Hepatocyte (in vitro differentiated cells): Measurements from ENCODE around the gene SLC7A9. TPM values are rescaled to one million over a fixed set of nuclear protein-coding genes. Genes with fewer than 3 reads are reported as not detected.
"Not testable (repeated sequence)": the region's sequence is repeated elsewhere in the genome, so short reads cannot be mapped to it uniquely, and the experiment has no call there.

Experiments
- DNase-seq: peaks from one replicate; pipeline ENCODE4 v3.0.0-alpha.2; 2016; ENCODE audit warnings: low spot score
- H2AFZ ChIP-seq: fragments of 200-600 bp; sonication (generic); 2 replicates; pipeline ENCODE4 v1.6.0; 2016; ENCODE audit warnings: antibody characterized with exemption, mild to moderate bottlenecking
- H3K27ac ChIP-seq: fragments of 200-600 bp; sonication (generic); 2 replicates; pipeline ENCODE4 v1.5.1; 2016; ENCODE audit warnings: mild to moderate bottlenecking
- H3K27me3 ChIP-seq: fragments of 200-600 bp; sonication (generic); 2 replicates; pipeline ENCODE4 v1.6.1; 2016
- H3K36me3 ChIP-seq: fragments of 200-600 bp; sonication (generic); replicated peaks from 2 replicates; pipeline ENCODE4 v1.5.1; 2016; ENCODE audit warnings: low read depth; ENCODE audit not compliant: insufficient read depth
- H3K4me1 ChIP-seq: fragments of 200-600 bp; sonication (generic); 2 replicates; pipeline ENCODE4 v1.5.1; 2016; ENCODE audit warnings: mild to moderate bottlenecking, moderate library complexity; ENCODE audit not compliant: insufficient read depth
- H3K4me2 ChIP-seq: fragments of 200-600 bp; sonication (generic); 2 replicates; pipeline ENCODE4 v1.6.0; 2016
- H3K4me3 ChIP-seq: fragments of 200-600 bp; sonication (generic); 2 replicates; pipeline ENCODE4 v1.5.1; 2016; ENCODE audit warnings: mild to moderate bottlenecking
- H3K79me2 ChIP-seq: fragments of 200-600 bp; sonication (generic); 2 replicates; pipeline ENCODE4 v1.6.0; 2017; ENCODE audit warnings: mild to moderate bottlenecking
- H3K9me2 ChIP-seq: fragments of 200-600 bp; sonication (generic); replicated peaks from 2 replicates; pipeline ENCODE4 v1.6.0; 2017; ENCODE audit warnings: mild to moderate bottlenecking; ENCODE audit not compliant: insufficient read depth
- H3K9me3 ChIP-seq: fragments of 200-600 bp; sonication (generic); 2 replicates; pipeline ENCODE4 v1.5.1; 2016; ENCODE audit warnings: low read depth, mild to moderate bottlenecking
- H4K20me1 ChIP-seq: fragments of 200-600 bp; sonication (generic); 2 replicates; pipeline ENCODE4 v1.6.0; 2016; ENCODE audit warnings: mild to moderate bottlenecking; ENCODE audit not compliant: insufficient read depth, poor library complexity, severe bottlenecking
- EZH2 ChIP-seq: fragments of 200-600 bp; sonication (generic); IDR thresholded peaks from 2 replicates; pipeline ENCODE4 v1.6.1; 2016; ENCODE audit warnings: antibody characterized with exemption, mild to moderate bottlenecking, borderline replicate concordance
- EZH2phosphoT487 ChIP-seq: fragments of 200-600 bp; sonication (generic); IDR thresholded peaks from one replicate; pipeline ENCODE4 v1.6.1; 2018; ENCODE audit warnings: antibody characterized with exemption, mild to moderate bottlenecking, low read depth, moderate library complexity; ENCODE audit not compliant: unreplicated experiment, severe bottlenecking
- WGBS: methylation state at CpG from one replicate; pipeline ENCODE4 v1.1.6; 2016; ENCODE audit warnings: low lambda C conversion rate; ENCODE audit errors: missing lambda C conversion rate; 5-methylcytosine and 5-hydroxymethylcytosine counted together
- polyA plus RNA-seq: library from polyadenylated mRNA; unstranded; fragments of >200 nt; fragmentation: Nextera tagmentation; extraction: Ambion mirVana; gene quantifications from 2 replicates; pipeline ENCODE4 v1.2.1, GENCODE V29; 2016
- total RNA-seq: library from RNA; depleted of rRNA; stranded (reverse); fragments of >200 nt; gene quantifications from 2 replicates; pipeline ENCODE4 v1.2.3, GENCODE V29; 2014
- TF ChIP-seq, protein P1 (sequence below): fragments of 200-600 bp; sonication (generic); IDR thresholded peaks from 2 replicates; pipeline ENCODE4 v1.5.1; 2016; ENCODE audit warnings: antibody characterized with exemption, mild to moderate bottlenecking; ENCODE audit not compliant: poor library complexity

The SLC7A9 gene
- total and polyA plus RNA-seq, 2 experiments from 2014 or later = 7.6 to 9.6 TPM

DNA sequence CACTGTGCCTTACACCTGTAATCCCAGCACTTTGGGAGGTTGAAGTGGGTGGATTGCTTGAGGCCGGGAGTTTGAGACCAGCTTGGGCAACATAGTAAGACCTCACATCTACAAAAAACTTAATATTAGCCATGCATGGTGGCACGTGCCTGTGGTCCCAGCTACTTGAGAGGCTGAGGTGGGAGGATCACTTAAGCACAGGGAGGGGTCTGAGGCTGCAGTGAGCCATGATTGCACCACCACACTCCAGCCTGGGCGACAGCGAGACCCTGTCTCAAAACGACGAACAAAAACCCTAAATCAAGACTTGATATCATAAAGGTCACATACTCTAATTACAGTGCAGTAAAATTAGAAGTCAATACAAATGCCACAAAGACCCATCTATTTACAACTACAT, 17.4 kb downstream of the SLC7A9 start:
- no peak for DNase-seq
- Histone ChIP-seq H3K9me3 (no peaks in the 10 kb centered on the region), H3K9me2 (no peaks in the 10 kb centered on the region), H3K4me2 (no peak overlapping the region), H4K20me1 (no peaks in the 10 kb centered on the region), H3K36me3 (no peaks in the 10 kb centered on the region), H3K4me3 (no peak overlapping the region), H3K27ac (no peak overlapping the region), H3K79me2 (no peaks in the 10 kb centered on the region), H2AFZ (no peak overlapping the region), H3K4me1 (no peaks in the 10 kb centered on the region), H3K27me3 (no peaks in the 10 kb centered on the region)
- 95% methylated on average over 6 of the region's 6 CpGs for WGBS
- TF ChIP-seq EZH2phosphoT487 (no peak), EZH2 (no peak)
- TF ChIP-seq, protein P1, sequence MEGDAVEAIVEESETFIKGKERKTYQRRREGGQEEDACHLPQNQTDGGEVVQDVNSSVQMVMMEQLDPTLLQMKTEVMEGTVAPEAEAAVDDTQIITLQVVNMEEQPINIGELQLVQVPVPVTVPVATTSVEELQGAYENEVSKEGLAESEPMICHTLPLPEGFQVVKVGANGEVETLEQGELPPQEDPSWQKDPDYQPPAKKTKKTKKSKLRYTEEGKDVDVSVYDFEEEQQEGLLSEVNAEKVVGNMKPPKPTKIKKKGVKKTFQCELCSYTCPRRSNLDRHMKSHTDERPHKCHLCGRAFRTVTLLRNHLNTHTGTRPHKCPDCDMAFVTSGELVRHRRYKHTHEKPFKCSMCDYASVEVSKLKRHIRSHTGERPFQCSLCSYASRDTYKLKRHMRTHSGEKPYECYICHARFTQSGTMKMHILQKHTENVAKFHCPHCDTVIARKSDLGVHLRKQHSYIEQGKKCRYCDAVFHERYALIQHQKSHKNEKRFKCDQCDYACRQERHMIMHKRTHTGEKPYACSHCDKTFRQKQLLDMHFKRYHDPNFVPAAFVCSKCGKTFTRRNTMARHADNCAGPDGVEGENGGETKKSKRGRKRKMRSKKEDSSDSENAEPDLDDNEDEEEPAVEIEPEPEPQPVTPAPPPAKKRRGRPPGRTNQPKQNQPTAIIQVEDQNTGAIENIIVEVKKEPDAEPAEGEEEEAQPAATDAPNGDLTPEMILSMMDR = no peak

DNA sequence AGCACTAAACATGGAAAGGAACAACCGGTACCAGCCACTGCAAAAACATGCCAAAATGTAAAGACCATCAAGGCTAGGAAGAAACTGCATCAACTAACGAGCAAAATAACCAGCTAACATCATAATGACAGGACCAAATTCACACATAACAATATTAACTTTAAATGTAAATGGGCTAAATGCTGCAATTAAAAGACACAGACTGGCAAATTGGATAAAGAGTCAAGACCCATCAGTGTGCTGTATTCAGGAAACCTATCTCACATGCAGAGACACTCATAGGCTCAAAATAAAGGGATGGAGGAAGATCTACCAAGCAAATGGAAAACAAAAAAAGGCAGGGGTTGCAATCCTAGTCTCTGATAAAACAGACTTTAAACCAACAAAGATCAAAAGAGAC, 21.5 kb downstream of the SLC7A9 start:
- WGBS = 67% methylated on average over 1 of the region's 2 CpGs
- not testable (repeated sequence) for H4K20me1 ChIP-seq, H3K4me2 ChIP-seq, H3K9me3 ChIP-seq, H3K79me2 ChIP-seq, H3K4me1 ChIP-seq, H3K27ac ChIP-seq, H3K36me3 ChIP-seq, H3K27me3 ChIP-seq, H3K4me3 ChIP-seq, H3K9me2 ChIP-seq, DNase-seq, H2AFZ ChIP-seq

DNA sequence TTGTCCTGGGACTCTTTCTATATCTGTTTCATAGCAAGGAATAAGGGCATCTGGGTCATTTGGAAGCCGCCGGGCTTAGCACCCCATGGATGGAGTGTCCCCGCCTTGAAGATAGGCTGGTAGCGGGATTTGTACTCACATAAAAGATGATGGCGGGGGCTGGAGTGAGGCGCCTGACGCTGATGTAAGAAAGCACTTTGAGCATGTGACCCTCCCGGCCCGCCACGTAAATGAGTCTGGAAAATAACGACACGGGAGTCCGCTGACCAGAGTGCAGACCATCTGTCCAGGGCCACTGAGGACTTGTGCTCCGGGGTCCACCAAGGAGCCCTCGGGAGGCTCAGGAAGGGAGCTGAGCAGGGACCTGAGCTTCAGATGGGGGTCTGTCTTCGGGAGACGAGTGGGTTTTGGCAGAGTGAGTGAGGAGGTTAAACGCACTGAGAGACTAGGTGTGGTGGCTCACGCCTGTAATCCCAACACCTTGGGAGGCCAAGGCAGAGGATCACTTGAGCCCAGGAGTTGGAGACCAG, 25.8 kb downstream of the SLC7A9 start:
- TF ChIP-seq, protein P1 = no peak
- TF ChIP-seq EZH2 (no peak), EZH2phosphoT487 (no peak)
- Histone ChIP-seq H3K27ac (no peak overlapping the region), H3K4me2 (no peak overlapping the region), H3K9me3 (no peaks in the 10 kb centered on the region), H3K27me3 (no peaks in the 10 kb centered on the region), H3K36me3 (no peaks in the 10 kb centered on the region), H2AFZ (no peak overlapping the region), H4K20me1 (no peaks in the 10 kb centered on the region), H3K4me3 (no peak overlapping the region), H3K79me2 (no peaks in the 10 kb centered on the region), H3K9me2 (no peaks in the 10 kb centered on the region), H3K4me1 (no peaks in the 10 kb centered on the region)
- DNase-seq = no peak
- 96% methylated on average over 19 of the region's 19 CpGs for WGBS

DNA sequence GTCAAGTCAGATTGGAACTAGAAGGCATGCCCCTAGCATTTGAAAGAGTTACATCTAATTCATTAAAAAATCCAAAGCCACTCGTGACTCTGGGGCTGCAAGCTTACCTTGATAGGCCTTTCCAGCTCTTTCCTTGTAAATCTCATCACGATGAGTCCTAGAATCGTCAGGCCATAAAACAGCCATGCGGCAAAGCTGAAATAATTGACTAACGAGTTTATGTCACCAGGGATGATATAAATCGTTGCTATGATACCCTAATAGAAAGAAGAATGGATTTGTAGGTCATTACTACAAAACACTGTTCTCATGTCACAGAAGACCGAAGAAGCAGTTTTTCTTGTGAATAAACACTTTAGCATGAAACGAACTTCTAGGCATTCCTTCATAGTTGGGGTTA, 27.5 kb downstream of the SLC7A9 start:
- Histone ChIP-seq H3K4me2 (no peak overlapping the region), H3K27me3 (no peaks in the 10 kb centered on the region), H2AFZ (no peak overlapping the region), H3K79me2 (no peaks in the 10 kb centered on the region), H3K9me2 (no peaks in the 10 kb centered on the region), H3K4me1 (no peaks in the 10 kb centered on the region), H3K9me3 (no peaks in the 10 kb centered on the region), H4K20me1 (no peaks in the 10 kb centered on the region), H3K36me3 (no peaks in the 10 kb centered on the region), H3K4me3 (no peak overlapping the region), H3K27ac (no peak overlapping the region)
- DNase-seq = no peak
- TF ChIP-seq EZH2phosphoT487 (no peak), EZH2 (no peak)
- TF ChIP-seq, protein P1 = no peak
- WGBS = 91% methylated on average over 8 of the region's 8 CpGs
